NCI-H1417 (cell line): Measurements from ENCODE around the gene OOSP4A.
"Not testable (repeated sequence)": the region's sequence is repeated elsewhere in the genome, so short reads cannot be mapped to it uniquely, and the experiment has no call there.

Experiments used
- DNase-seq, 3 experiments: peaks; one replicate each; lab custom pipeline; 2025; lab: John Stamatoyannopoulos, UW

Gene OOSP4A

DNA sequence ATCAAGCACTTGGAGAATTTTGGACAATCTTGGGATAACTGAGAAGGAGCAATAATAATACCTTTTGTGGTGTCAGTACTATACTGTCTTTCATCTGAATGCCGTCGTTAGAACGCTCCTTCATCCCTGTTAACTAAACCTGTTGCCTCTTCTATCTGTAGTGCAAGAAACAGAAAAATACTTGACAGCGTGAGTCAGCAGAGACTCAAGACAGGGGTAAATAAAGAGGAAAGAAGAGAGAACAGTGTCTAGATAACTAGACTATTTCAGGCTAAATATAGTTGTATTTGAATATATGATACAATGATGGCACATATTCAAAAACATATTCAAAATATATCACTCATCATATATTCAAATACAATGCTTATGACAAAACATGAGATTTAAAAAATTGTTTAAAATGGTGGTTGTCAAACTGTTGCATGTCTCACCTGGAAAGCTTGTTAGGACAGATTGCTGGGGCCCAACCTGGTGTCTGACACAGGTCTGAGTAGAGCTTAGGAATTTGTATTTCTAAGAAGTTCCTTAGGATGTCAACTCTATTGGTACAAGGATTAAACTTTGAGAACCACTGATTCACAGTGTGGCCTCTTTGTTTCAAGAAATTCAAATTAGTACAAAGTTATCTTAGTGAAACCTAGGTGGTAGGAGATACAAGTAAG is 17.4 kb downstream of the OOSP4A start:
- DNase-seq, result no peak

DNA sequence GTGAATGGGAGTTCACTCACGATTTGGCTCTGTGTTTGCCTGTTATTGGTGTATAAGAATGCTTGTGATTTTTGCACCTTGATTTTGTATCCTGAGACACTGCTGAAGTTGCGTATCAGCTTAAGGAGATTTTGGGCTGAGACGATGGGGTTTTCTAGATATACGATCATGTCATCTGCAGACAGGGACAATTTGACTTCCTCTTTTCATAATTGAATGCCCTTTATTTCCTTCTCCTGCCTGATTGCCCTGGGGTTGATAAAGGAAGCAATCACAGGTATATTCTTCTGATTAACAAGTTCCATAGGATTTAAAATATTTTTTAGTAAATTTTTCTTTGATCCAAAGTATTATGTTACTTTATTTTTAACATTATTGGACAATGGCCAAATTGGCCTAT is 18.2 kb downstream of the OOSP4A start:
- DNase-seq, result not testable (repeated sequence)

DNA sequence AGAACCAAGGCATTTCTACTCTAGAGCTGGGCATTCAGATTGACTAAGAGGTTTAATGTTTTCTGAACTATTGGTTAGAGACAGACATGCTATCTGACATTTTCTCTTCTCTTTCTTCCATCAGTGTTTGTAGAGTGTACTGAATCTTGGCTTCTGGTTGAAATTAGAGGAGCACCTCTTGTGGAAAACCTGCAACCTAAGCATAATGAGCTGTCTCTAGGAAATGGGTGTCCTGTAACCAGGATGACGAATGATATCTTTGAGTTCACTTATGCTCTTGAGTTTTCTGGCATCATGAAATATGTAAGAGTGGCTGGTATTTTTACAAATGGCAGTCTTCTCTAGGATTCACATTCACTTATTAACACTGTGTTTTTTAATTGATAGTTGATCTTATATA is 19.4 kb downstream of the OOSP4A start:
- DNase-seq, result no peak

DNA sequence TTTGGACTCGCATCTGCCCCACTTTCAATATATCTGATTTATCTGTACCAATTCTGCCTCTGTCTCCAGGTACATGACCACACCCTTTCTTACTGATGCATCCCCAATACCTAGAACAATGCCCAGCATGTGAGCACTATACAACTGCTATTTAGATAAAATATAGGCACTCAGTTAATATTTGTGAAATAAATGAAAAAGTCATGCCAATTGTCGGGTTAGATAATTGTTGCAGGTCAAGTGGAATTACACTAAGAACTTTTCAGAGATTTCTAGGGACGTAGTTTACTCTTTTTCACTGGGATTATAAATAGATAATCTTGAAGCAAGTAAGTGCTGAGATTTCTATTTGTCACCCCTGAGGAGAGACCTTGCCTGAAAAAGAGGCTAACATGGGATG is 20.5 kb downstream of the OOSP4A start:
- DNase-seq, result no peak

DNA sequence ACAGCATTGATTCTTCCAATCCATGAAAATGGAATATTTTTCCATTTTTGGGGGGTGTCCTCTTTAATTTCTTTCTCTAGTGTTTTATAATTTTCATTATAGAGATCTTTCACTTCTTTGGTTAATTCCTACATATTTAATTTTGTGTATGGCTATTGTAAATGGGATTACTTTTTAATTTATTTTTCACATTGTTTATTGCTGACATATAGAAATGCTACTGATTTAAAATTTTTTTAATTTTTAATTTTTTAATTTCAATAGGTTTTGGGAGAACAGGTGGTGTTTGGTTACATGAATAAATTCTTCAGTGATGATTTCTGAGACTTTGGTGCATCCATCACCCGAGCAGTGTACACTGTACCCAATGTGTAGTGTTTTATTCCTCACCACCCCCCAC is 26.6 kb downstream of the OOSP4A start:
- no peak for DNase-seq

DNA sequence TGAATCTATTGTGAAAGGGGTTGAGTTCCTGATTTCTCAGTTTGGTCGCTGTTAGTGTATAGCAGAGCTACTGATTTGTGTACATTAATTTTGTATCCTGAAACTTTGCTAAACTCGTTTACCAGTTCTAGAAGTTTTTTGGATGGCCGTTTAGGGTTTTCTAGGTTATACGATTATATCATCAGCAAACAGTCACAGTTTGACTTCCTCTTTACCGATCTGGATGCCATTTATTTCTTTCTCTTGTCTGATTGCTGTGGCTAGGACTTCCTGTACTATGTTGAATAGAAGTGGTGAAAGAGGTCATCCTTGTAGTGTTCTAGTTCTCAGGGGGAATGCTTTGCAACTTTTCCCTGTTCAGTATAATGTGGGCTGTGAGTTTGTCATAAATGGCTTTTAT is 28.6 kb downstream of the OOSP4A start:
- DNase-seq, result no peak

DNA sequence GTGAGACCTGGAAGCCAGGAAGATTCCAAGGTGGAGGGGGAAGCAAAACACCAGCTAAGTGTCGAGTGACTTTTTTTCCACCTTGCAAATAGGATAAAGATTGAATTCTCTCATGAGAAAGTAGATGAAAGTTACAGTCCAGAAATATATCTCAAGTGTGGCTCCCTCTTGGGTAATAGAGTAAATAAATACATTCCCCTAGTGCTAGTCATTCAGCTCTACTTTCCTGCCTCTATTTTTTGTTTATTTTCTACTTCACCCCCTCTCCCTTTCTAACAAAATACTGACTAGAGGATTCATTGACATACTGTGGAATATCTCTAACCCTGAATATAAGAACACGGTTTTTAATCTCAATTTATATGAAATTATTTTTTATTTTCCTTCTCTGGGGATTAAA is 34.0 kb downstream of the OOSP4A start:
- no peak for DNase-seq

DNA sequence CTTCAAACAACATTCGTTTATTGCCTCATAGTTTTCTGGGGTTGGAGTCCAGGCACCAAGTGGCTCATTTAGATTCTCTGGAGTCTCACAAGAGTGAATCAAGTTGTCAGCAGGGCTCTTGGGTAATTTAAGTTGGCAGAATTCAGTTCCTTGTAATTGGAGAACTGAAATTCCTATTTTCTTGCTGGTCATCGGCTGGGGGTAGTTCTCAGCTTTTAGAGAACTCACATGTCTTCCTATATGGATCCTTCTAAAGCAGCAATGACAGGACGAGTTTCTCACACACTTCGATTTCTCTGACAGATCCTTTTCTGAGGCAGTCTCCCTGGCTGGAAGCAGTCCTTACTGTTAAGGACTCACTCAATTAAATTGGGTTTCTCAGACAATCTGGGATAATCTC is 35.9 kb downstream of the OOSP4A start:
- no peak for DNase-seq

DNA sequence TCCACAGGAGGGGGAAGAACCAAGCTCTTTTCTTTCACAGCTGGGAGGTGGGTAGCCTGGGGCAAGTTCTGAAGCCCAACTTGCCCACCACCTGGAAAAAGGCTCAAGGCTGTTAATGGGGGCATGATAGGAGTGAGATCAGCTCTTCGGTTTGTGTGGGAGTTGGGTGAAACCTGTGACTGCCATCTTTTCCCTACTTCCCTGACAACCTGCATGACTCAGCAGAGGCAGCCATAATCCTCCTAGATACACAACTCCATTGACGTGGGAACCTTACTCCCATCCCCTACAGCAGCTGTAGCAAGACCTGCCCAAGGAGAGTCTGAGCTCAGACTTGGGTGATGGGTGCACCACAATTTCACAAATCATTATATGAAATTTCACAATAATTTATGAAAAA is 39.9 kb downstream of the OOSP4A start:
- no peak for DNase-seq

DNA sequence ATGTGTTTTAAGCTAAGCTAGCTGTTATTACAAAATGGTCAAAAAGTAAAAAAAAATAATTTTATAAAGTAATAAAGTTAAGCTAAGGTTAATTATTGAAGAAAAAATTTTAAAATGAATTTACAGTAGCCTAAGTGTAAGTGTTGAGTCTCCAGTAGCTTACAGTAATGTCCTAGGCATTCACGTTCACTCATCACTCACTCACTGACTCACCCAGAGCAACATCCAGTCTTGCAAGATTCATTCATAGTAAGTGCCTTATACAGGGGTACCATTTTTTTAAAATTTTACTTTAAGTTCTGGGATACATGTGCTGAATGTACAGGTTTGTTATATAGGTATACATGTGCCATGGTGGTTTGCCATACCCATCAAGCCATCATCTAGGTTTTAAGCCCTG is 41.5 kb downstream of the OOSP4A start:
- DNase-seq, result no peak

DNA sequence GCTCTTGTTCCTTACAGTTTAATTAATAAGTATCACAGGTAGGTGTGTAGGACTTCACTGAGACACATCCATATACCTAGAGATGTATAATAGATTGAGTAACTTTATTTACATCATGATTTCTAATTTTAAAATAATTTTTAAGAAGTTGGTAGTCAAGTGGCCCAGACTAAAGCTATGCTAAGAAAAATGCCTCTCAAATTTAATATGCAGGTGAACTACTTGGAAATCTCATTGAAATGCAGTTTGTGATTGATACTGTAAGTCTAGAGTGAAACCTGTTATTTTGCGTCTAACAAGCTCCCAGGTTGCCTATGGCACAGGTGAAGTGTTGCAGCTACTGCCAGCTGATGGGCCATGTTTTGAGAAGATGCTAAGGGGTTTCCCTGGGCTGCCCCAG is 53.0 kb downstream of the OOSP4A start, which contains the start of gene OOSP4B:
Gene OOSP4B, plus strand, starts transcription at position 301 of the 400 bp plus-strand sequence.
- DNase-seq, result no peak

DNA sequence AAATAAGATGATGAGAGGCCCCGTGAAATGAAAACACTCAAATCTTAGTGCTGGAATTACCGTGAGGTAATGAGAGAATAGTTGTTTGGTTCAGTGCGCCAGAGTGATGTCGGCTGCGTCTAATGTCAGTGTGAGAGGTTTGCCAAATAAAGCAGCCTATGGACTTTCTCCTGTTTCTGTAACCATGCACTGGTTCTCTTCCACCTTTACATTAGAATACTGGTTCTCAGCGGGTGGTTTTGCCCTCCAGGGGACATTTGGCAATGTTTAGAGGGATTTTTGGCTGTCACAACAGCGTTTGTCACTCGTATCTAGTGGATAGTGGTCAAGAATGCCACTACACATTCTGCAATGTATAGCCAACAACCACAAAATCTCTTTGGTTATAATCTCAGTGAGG is 54.2 kb downstream of the OOSP4A start:
- no peak for DNase-seq
